ENCODE results near the gene TPRA1. TPM values are rescaled to one million over a fixed set of nuclear protein-coding genes. Genes with fewer than 3 reads are reported as not detected.
A peak's percentile ranks its signal among the peaks of the same experiment; 100 is the strongest.

The TPRA1 gene
- total RNA-seq, 2 experiments from 2014 or later = 7.5 to 7.8 TPM

DNA sequence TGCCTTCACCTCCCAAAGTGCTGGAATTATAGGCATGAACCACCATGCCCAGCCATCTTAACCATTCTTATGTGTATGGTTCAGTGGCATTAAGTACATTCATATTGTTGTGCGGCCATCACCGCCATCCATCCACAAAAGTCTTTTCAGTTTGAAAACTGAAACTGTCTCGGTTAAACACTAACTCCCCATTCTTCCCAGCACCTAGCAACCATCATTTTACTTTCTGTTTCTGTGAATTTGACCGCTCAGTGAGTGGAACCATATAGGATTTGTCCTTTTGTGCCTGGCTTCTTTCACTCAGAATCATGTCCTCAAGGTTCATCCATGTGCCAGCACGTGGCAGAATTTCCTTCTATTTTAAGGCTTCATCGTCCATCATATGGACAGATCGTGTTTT is 13.5 kb upstream of the TPRA1 start:
- intact Hi-C loops (cut with DNase I, micrococcal nuclease) = no loop called here
- TF ChIP-seq, protein P1, sequence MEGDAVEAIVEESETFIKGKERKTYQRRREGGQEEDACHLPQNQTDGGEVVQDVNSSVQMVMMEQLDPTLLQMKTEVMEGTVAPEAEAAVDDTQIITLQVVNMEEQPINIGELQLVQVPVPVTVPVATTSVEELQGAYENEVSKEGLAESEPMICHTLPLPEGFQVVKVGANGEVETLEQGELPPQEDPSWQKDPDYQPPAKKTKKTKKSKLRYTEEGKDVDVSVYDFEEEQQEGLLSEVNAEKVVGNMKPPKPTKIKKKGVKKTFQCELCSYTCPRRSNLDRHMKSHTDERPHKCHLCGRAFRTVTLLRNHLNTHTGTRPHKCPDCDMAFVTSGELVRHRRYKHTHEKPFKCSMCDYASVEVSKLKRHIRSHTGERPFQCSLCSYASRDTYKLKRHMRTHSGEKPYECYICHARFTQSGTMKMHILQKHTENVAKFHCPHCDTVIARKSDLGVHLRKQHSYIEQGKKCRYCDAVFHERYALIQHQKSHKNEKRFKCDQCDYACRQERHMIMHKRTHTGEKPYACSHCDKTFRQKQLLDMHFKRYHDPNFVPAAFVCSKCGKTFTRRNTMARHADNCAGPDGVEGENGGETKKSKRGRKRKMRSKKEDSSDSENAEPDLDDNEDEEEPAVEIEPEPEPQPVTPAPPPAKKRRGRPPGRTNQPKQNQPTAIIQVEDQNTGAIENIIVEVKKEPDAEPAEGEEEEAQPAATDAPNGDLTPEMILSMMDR (IDR thresholded peaks at IDR 0.05) = no peak
- CTCF ChIA-PET = no interaction called here
- Histone ChIP-seq H3K27ac (ENCODE audit: low read depth in 1 of 2, low read length in 2 of 2) (no peak overlapping the region), H3K4me1 (ENCODE audit: insufficient read depth, low read length) (peaks cover 5% of the 10 kb centered on the region), H3K9me3 (ENCODE audit: control insufficient read depth in 1 of 2, insufficient read depth in 1 of 2, low read length in 2 of 2) (no peaks in the 10 kb centered on the region), H3K27me3 (ENCODE audit: control insufficient read depth in 1 of 2, insufficient read depth in 2 of 2, low read length in 2 of 2) (no peaks in the 10 kb centered on the region), H3K4me3 (ENCODE audit: low read length) (no peak overlapping the region), H3K36me3 (ENCODE audit: insufficient read depth, low read length) (peaks cover 29% of the 10 kb centered on the region)
- Mint-ChIP-seq H3K27me3 (no peaks in the 10 kb centered on the region), H3K4me3 (no peak overlapping the region), H3K9me3 (no peaks in the 10 kb centered on the region), H3K4me1 (ENCODE audit: low read depth) (no peaks in the 10 kb centered on the region), H3K36me3 (ENCODE audit: low read depth) (peaks cover 39% of the 10 kb centered on the region), H3K27ac (no peak overlapping the region)
- POLR2A ChIA-PET = no interaction called here
- ATAC-seq (ENCODE audit: poor library complexity) (no peak), DNase-seq (no peak)

DNA sequence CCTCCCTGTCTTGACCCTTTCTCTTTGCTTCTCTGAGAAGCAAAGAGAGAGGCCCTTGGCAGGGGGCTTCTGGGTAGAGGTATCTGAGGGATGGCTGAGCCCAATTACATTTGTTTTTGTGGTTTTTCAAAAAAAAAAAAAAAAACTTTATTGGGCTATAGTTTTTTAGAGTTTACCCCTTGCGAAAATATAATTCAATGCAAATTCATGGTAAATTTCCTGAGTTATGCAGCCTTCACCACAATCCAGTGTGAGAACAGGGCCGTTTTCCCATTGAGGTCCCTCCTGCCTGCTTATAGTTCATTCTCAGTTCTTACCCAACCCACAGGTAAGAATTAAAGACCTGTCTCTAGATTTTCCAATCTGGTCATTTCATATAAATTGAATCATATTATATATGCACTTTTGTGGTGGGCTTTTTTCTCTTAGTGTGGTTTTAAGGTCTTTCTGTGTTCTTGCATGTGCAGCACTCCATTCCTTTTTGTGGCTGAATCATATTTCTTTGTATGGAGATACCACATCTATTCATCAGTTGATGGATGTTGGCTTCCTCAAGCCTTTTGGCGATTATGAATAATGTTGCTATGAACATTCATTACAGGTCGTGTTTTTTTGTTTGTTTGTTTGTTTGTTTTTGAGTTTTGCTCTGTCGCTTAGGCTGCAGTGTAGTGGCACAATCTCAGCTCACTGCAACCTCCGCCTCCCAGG is 10.4 kb upstream of the TPRA1 start:
- intact Hi-C loops (cut with DNase I, micrococcal nuclease) = no loop called here
- ChIA-PET POLR2A (no interaction called here), CTCF (no interaction called here)
- Mint-ChIP-seq H3K9me3 (no peaks in the 10 kb centered on the region), H3K27me3 (no peaks in the 10 kb centered on the region), H3K4me1 (ENCODE audit: low read depth) (peaks cover 16% of the 10 kb centered on the region), H3K27ac (no peak overlapping the region), H3K4me3 (no peak overlapping the region), H3K36me3 (ENCODE audit: low read depth) (peaks cover 14% of the 10 kb centered on the region)
- TF ChIP-seq, protein P1 (IDR thresholded peaks at IDR 0.05) = no peak
- no peak for DNase-seq
- no peak for ATAC-seq (ENCODE audit: poor library complexity)
- H3K4me1 ChIP-seq (ENCODE audit: insufficient read depth, low read length) = peaks cover 17% of the 10 kb centered on the region
- no peak overlapping the region for H3K27ac ChIP-seq (ENCODE audit: low read depth in 1 of 2, low read length in 2 of 2)
- no peak overlapping the region for H3K4me3 ChIP-seq (ENCODE audit: low read length)
- H3K9me3 ChIP-seq (ENCODE audit: control insufficient read depth in 1 of 2, insufficient read depth in 1 of 2, low read length in 2 of 2) = no peaks in the 10 kb centered on the region
- H3K27me3 ChIP-seq (ENCODE audit: control insufficient read depth in 1 of 2, insufficient read depth in 2 of 2, low read length in 2 of 2) = no peaks in the 10 kb centered on the region
- peaks cover 8% of the 10 kb centered on the region for H3K36me3 ChIP-seq (ENCODE audit: insufficient read depth, low read length)

DNA sequence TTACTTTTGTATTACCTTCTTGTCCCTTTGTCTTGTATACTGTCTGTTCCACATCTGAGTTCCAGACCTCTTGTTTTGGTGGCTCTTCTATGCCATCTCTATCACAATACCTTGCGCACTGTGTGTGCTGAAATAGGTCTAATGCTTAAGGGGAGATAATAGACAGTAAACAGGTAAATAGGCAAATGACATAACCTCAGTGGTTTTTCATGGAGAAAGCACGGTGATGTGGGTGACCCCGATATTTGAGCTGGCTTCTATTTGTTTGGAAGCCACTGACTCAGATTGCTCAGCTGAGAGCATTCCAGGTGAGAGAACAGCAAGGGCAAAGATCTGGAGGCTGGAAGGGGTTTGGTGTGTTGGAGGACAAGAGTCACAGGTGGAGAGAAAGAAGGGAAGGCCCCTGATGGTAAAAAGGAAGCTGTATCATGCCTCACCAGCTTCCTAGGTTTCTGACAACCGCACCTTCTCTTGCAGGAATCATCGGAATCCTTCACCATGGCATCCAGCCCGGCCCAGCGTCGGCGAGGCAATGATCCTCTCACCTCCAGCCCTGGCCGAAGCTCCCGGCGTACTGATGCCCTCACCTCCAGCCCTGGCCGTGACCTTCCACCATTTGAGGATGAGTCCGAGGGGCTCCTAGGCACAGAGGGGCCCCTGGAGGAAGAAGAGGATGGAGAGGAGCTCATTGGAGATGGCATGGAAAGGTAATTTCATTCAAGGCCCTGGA is 8.5 kb upstream of the TPRA1 start:
- TF ChIP-seq, protein P1 (IDR thresholded peaks at IDR 0.05) = no peak
- peaks cover 17% of the 10 kb centered on the region for H3K4me1 ChIP-seq (ENCODE audit: insufficient read depth, low read length)
- ChIA-PET POLR2A (interaction anchor here (1.1 to 3.0 kb wide), 5 partner anchors 8 to 73 kb away, joined by 3 to 23 read pairs (median 11); partner anchors contain the start of genes ABTB1 and TPRA1), CTCF (interaction anchor here (0.6 to 2.2 kb wide), 5 partner anchors 11 to 98 kb away, joined by 3 to 6 read pairs (median 3); no protein-coding TSS in a partner anchor)
- H3K27ac ChIP-seq (ENCODE audit: low read depth in 1 of 2, low read length in 2 of 2) = peak overlapping the region in 1 of 2 donors; percentile 16
- no peaks in the 10 kb centered on the region for H3K36me3 ChIP-seq (ENCODE audit: insufficient read depth, low read length)
- Mint-ChIP-seq H3K4me1 (ENCODE audit: low read depth) (peaks cover 16% of the 10 kb centered on the region), H3K27ac (peak overlapping the region; percentile 49), H3K9me3 (no peaks in the 10 kb centered on the region), H3K27me3 (no peaks in the 10 kb centered on the region), H3K36me3 (ENCODE audit: low read depth) (peaks cover 2% of the 10 kb centered on the region), H3K4me3 (peak overlapping the region; percentile 79)
- H3K9me3 ChIP-seq (ENCODE audit: control insufficient read depth in 1 of 2, insufficient read depth in 1 of 2, low read length in 2 of 2) = no peaks in the 10 kb centered on the region
- no peak for DNase-seq
- intact Hi-C loops (cut with DNase I, micrococcal nuclease) = loop anchor here in 1 of 2 experiments (1.0 to 10.0 kb wide), 7 partner anchors 9 to 1716 kb away; partner anchors contain the start of genes ABTB1, PODXL2, RUVBL1 and SLC41A3
- no peaks in the 10 kb centered on the region for H3K27me3 ChIP-seq (ENCODE audit: control insufficient read depth in 1 of 2, insufficient read depth in 2 of 2, low read length in 2 of 2)
- peak overlapping the region; percentile 61 for H3K4me3 ChIP-seq (ENCODE audit: low read length)
- ATAC-seq (ENCODE audit: poor library complexity) = no peak

All from CD4-positive, alpha-beta T cell (primary cell).